Activated naive CD4-positive, alpha-beta T cell treated with Interleukin-2 at 50 U/mL for 16 hours (primary cell): ENCODE data around the gene ATAD3B.
A peak's percentile ranks its signal among the peaks of the same experiment; 100 is the strongest.

Experiments
- DNase-seq: peaks from one replicate; pipeline ENCODE4 v3.0.0-alpha.2; 2020

ATAD3B gene

DNA sequence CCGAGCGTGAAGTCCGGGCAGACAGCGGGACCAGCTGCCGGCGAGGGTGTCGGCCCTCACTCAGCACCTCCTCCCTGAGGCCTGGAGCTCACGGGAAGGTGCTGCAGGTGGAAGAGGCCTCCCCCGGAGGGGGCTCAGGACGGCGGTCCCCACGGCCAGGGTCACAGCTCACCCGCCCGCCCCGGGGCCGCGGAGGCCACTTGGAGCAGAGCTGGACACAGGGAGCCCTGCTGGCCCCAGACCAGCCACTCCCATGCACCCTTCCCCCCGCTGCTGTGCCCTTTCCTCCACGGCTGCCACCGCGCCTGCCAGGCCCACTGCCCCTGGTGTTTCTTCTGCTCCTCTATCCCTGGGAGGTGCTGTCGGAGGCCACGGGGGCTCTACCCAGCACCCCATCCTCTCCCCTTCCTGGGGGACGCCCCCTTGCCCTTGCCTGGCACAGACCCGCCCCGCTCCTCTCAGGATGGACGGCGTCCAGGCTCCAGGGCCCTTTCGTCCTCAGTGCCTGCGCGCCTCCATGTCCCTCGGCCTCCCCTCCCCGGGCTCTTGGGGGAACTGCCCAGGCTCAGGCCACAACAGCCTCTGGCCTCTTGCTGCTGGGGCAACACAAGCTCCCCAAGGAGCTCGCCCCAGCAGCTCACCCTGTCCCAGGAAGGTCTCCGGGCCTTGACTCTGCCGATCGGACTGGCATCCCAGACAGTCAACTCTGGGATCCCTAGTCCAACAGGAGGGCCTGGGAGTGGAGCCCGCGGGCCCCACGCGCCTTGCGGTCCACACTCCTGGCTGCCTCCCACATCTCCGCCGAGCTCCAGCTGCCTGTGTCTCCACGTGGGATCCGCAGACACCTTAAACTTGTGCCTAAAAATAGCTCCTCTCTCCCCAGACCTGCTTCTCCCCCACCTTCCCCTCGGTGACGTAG is 64.7 kb downstream of the ATAD3B start:
- no peak for DNase-seq

DNA sequence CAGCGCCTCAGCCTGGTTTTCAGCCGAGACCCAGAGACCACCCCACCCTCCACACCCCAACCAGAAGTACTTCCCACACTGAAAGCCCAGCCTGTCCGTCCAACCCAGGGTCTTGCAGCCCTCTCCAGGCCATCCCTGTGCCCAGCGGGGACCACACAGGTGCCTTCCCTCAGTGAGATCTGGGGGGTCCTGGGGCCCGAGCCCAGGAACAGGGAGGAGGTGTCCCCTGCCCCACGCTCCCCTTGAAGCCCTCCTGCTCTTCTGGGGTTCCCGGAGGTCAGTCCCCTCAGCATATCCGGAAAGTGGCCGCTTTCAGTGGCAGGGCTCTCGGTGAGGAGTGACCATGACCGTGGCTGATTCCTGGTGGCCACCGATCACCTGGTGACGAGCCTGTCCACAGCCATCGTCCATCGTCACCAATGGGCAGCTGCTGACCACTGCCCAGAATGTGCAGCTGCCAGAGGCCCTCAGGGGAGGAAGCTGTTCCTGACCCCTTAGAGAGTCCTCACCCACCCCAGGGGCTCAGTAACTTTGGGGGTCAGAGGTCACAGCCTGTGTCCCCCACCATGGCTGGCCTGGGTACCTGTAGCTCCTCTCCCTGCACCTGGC is 65.5 kb downstream of the ATAD3B start:
- DNase-seq: no peak

DNA sequence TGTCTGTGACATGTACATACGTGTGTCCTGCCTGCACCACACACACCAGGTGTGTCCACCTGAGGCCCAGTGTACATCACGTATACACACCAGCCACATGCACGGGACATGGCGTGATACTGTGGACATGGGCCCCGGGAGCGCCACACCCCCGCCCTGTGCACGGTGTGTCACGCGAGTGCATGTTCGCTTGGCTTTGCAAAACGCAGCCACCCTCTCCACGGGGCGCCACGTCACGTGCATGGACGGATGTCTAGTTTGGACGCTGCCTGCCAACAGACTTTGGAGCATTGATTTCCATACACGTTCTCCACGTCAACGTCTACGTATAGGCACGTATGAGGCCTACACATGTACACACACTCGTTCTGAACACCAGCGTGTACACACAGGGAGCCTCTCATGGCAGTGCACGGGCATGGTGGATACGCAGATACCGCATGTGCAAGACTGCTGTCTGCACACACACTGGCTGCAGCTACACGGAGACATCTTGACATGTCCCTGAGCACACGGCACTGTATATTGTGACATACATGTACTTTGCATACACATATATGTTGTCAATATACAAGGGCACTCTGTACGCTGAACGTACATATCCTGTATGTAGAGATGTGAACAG is 66.2 kb downstream of the ATAD3B start:
- no peak for DNase-seq

DNA sequence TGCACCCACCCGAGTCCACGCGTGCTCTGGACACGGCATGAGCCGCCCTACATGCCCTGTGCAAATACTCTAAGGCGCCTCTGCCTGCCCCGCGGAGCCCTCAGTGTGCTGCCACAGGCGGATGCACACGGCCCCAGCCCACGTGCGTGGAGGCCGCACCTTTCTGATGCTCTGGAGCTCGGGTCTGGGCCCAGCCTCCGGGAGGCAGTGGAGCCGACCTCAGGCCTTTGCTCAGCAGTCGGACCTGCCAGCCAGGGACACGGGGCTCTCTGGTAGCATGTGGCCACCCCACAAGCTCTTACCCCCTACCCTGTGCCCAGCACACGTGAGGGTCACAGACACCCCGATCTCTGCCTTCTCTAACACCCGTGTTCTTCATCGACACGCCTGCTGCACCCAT is 66.8 kb downstream of the ATAD3B start:
- no peak for DNase-seq

DNA sequence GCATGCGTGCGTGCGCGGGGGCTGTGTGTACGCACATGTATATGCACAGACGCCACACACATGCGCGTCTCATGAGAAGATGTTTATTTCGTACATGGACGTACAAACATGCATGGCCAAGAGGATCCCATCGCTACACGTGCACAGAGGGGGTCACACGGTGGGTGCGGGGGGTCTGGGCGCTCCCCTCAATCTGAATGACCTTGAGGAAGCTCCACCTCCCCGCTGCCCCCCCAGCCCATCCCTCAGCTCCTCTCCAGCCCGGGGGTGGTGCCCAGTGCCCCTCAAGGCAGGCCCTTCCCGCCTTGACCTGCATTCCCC is 67.4 kb downstream of the ATAD3B start:
- DNase-seq: no peak

DNA sequence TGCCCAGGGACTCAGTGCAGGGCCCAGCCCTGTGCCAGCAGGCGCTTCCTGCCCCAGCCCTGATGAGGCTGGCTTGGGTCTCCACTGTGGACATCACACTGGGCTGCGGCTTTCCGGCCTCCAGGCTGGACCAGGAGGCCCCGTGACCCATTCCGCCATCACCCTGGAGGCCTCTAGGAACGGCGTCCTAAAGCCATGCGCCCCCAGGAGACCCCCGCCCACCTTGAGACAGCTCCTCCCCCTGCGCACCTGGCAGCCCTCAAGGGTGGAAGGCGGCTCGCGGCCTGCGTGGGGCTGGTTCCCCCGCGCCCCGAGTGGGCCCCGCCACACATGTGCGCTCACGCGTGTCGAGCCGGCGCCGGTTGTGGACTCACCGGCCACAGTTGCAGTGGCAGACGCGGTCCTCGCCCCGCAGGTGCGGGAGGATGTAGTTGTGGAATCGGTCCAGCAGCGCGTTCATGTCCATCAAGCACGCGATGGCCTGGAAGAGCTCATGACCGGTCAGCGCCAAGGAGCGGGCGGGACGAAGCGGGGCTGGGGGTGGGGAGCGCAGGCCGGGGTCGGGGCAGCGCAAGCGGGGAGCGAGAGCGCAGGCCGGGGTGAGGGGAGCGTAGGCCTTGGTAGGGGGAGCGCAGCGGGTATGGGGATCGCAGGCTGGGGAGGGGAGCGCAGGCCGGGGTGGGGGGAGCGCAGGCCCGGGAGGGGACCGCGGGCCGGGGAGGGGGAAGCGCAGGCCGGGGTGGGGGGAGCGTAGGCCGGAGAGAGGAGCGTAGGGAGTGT is 67.9 kb downstream of the ATAD3B start:
- DNase-seq: no peak

DNA sequence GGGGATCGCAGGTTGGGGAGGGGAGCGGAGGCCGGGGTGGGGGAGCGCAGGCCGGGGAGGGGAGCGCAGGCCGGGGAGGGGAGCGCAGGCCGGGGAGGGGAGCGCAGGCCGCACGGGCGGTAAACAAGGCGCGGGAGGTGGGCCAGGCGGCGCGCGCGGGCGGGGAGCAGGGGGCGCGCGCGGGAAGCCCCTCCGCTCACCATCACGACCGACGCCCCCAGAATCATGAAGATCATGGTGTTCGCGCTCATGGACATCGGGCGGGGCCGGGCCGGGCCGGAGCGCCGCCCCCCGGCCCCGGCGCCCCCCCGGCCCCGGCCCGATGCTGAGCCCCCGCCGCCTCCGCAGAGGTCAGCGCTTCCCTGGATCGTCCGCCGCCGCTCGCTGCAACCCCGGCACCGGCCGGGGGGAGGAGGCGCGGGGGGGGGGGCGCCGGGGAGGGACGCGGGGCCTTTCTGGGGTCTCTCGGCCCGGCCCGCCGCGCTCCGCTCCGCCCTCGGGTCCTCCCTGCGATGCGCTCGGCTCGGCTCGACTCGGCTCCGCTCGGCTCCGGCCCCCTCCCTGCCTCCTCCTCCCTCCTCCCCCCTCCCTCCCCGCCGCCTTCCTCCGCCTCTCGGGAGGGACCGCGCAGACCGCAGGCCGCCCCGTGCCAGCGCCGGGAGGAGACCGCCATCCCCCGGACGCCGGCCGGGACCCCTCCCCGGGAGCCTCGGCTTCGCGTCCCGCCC is 68.7 kb downstream of the ATAD3B start, which contains the start of gene TMEM240:
TMEM240 (minus strand) TSS at position 535 of the 728 bp plus-strand sequence; CDS start at position 257, 278 bp downstream.
- DNase-seq: peak; percentile 48

DNA sequence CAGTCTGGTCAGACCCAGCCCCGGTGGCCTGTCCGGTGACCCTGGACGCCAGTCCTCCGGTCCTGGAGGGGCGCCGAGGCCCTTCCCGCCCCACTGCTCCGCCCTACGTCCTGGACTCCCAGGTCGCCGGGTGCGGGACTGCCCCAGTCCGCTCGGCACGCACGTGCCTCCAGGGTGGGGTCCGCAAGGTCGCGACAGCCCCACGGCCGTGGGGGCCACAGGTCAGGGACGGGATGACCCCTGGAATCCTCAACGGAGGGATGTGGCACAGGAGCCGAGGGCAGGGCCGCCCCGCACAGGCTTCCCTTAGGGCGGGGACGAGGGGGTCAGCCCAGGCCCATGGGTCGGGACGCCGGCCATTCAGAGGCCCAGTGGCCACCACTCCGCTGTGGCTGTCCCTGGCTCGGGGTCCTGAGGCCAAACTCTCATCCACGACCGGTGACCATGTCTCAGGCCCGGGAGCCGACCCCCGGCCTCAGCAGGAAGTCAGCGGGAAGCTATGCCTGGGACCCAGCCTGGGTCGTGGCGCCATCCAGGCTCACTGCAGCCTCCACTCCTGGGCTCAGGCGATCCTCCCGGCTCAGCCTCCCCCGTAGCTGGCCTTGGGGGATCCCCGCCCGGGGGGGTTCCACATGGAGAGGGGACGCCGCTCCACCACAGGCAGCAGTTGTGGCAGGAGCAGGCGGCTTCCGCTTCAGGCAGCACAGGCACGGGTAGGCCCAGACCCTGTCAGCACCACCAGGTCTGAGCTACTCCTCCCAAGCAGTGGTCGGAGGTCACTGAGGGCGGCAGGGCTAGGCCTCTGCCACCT is 69.5 kb downstream of the ATAD3B start:
- DNase-seq: no peak

DNA sequence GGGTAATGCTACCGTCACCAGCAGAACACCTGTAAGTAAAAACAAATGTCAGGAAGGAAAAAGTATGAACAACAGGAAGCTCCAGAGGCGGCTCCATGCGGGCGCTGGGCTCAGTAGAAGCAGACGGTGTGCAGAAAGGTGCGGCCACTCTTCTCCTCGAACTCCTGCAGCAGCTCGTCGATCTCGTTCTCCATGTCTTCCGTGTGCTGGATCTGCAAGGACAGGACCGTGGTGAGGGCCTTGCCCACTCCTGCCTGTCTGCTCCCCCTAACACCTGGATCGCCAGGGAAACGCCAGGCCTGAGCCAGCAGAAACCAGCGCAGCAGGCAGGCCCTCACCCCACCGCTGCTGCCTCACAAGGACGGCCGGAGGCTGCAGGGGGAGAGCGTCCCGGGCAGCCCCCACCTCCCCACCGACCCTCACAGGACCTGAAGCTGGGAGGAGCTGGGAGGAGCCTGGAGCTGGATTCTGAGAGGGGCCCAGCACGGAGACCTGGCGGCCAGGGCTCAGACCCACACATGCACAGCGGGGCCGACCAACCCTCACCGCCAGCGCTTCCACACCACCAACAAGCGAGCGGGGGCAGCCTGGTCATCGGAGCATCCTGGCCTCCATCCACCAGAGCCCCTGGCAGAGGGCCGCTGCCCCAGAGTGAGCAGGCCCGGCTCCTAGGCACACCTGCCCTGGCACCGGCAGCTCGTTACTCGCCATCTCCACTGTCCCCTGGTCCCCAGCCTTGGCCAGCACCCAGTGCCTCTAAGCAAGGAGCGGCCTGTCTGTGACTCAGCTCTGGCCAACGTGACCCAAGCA is 70.6 kb downstream of the ATAD3B start:
- no peak for DNase-seq

DNA sequence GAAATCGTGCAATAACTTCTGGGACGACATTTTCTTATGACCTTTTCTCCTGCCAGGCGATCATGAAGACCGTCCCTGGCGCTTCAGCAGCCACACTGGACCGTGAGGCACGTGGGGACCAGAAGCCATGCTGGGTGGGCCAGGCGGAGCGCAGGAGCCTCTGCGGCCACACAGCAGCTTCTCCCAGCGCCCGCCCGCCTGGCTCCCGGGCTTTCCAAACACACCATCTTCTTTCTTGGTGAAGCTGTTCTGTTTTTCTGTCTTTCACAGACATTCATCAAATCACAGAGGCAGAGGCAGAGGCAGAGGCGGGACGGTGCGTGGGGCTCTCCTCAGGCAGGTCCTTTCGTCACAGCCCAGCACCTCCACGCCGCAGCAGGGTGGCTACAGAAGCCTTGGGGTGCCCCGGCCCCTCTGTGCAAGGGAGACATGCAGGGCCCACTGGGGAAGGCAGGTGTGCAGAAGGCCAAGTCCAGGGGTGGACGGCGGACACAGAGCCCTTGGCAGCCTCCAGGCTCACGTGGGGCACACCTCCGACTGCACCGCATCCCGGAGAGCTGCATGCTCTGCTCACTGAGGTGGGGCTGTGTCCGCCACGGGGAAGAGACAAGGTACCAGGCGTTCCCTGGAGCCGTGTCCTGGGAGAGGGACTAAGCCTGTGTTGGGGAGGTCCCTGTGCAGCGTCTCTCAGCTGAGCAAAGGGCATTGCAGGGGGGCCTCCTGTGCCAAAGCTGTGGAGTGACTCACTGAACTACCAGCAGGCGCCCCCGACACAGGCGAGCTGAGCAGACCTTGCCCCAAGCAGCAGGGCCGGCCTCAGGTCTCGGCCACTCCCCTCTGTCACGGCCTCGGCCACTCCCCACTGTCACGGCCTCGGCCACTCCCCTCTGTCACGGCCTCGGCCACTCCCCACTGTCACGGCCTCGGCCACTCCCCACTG is 71.5 kb downstream of the ATAD3B start:
- no peak for DNase-seq

DNA sequence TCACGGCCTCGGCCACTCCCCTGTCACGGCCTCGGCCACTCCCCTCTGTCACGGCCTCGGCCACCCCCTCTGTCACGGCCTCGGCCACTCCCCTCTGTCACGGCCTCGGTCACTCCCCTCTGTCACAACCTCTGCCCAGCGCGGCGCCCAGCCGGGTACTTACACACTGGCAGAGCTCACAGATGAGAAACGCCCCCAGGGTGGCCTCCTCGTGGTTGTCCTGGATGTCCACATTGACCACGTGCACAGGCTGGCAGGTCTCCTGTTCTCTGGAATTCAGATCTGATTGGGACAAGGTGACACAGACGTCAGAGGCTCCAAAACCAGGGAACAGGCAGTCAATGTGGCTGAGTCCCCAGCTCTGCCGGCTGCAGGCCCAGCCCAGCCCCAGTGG is 72.1 kb downstream of the ATAD3B start:
- no peak for DNase-seq

DNA sequence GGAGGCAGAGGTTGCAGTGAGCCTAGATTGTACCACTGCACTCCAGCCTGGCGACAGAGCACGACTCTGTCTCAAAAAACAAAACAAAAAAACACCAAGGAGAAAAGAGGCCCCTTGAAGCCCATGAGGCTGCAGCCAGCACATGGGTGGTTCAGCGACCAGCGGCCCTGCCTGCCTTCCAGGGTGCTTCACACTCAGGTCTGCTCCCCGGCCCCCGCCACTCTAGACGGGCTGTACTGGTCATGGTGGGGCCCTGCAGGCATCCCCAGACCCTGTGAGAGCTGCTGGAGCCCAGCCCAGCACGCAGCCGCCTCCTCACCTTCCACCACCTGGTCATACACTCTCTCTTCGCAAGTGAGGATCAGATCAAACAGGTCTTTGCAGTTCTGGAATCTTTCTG is 73.0 kb downstream of the ATAD3B start:
- no peak for DNase-seq
